CD4-positive, alpha-beta T cell treated with Interleukin-2 at 100 ng/mL for 4 hours (primary cell): ENCODE measurements around the gene TEX29.

ENCODE experiments used
- DNase-seq: peaks from one replicate; pipeline ENCODE4 v3.0.0-alpha.2; 2020; ENCODE audit warnings: low spot score

The TEX29 gene

DNA sequence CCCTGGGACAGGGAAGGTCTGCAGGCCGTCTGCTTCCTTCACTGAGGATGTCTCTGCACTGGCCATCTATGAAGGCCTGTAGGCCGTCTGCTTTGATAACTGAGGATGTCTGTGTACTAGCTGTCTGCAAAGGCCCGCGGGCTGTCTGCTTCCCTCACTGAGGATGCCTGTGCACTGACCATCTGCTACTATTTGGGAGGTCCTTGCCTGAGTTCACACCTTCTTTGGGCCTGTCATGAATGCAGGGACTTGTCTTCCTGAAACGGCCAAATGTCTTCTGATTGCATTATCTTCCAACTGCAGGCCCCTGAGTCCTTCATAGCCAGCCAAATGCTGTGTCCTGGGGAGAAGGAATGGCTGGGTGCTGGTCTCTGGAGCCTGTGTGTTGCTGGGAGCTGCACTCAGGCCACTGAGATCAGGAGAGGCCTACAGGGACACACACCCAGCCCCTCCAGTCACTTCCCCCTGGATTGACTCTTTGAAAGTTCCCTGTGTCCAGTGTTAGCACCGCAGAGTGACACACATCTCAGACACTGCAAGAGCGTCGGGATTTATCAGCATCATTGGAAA is 72.9 kb downstream of the TEX29 start:
- no peak for DNase-seq
